Panc1 (cell line): Measurements from ENCODE around the gene ZNF462. TPM values are rescaled to one million over a fixed set of nuclear protein-coding genes. Genes with fewer than 3 reads are reported as not detected.
"Not testable (repeated sequence)": the region's sequence is repeated elsewhere in the genome, so short reads cannot be mapped to it uniquely, and the experiment has no call there.

Experiments
- ATAC-seq: fragments of 200-7000 bp; cut with Tn5 transposase; 2 replicates; pipeline ENCODE4 v1.9.1; 2020; ENCODE audit warnings: mild to moderate bottlenecking, moderate library complexity
- BruUV-seq: library from RNA; stranded (reverse); fragments of 400-500 nt; replicated peaks from 2 replicates; lab custom pipeline; 2021; lab: Mats Ljungman, UMichigan
- CTCF ChIA-PET: fragments of 300-600 bp; sonication (Branson Sonifier 250); formaldehyde crosslinking; loops from one replicate; lab custom pipeline; 2022; ENCODE audit warnings: antibody characterized with exemption; lab: Charles Lee
- POLR2A ChIA-PET: fragments of 300-600 bp; sonication (Branson Sonifier 250); formaldehyde crosslinking; loops from one replicate; lab custom pipeline; 2022; ENCODE audit warnings: antibody characterized with exemption; lab: Charles Lee
- DNase-seq: peaks from one replicate; pipeline ENCODE4 v3.0.0-alpha.2; 2010; ENCODE audit warnings: low read depth, low spot score
- H3K27ac ChIP-seq: 2 replicates; pipeline ENCODE4 v1.5.1; 2011; ENCODE audit warnings: mild to moderate bottlenecking, low read length, inconsistent platforms
- H3K27me3 ChIP-seq: fragments of 200-500 bp; sonication (Bioruptor generic); 2 replicates; pipeline ENCODE4 v1.6.0; 2014; ENCODE audit warnings: low read length, inconsistent platforms; ENCODE audit not compliant: control insufficient read depth, insufficient read depth
- H3K36me3 ChIP-seq: fragments of 200-500 bp; sonication (Bioruptor generic); 2 replicates; pipeline ENCODE4 v1.5.1; 2014; ENCODE audit warnings: inconsistent platforms, mild to moderate bottlenecking, low read length, moderate library complexity; ENCODE audit not compliant: control insufficient read depth, insufficient read depth
- H3K4me1 ChIP-seq: 2 replicates; pipeline ENCODE4 v1.5.1; 2011; ENCODE audit warnings: inconsistent platforms, mild to moderate bottlenecking, low read length, moderate library complexity; ENCODE audit not compliant: control insufficient read depth, insufficient read depth
- H3K4me3 ChIP-seq, 2 experiments: 2 replicates each; pipeline ENCODE4 v1.5.1; 2011 to 2012; ENCODE audit warnings: low read depth in 2 of 2, low read length in 2 of 2, mild to moderate bottlenecking in 2 of 2, inconsistent platforms in 1 of 2, moderate library complexity in 1 of 2
- H3K9me3 ChIP-seq: fragments of 200-500 bp; sonication (Bioruptor generic); 2 replicates; pipeline ENCODE4 v1.5.1; 2014; ENCODE audit warnings: low read depth, mild to moderate bottlenecking, inconsistent platforms, low read length, moderate library complexity; ENCODE audit not compliant: control insufficient read depth, insufficient read depth
- POLR2AphosphoS5 ChIP-seq: IDR thresholded peaks from 2 replicates; pipeline ENCODE4 v1.6.1; 2012; ENCODE audit warnings: mild to moderate bottlenecking, low read depth, low read length, moderate library complexity
- REST ChIP-seq, 2 experiments: IDR thresholded peaks; 2 replicates each; pipeline ENCODE4 v1.6.1; 2011 to 2012; ENCODE audit warnings: low read depth in 2 of 2, control low read depth in 1 of 2, low read length in 1 of 2, mild to moderate bottlenecking in 1 of 2, moderate library complexity in 1 of 2; ENCODE audit not compliant: insufficient read depth in 1 of 2
- SIN3A ChIP-seq: IDR thresholded peaks from 2 replicates; pipeline ENCODE4 v1.6.1; 2012; ENCODE audit warnings: low read depth, mild to moderate bottlenecking, low read length, moderate library complexity, borderline replicate concordance; ENCODE audit not compliant: insufficient read depth
- TCF7L2 ChIP-seq: IDR thresholded peaks from 2 replicates; pipeline ENCODE4 v1.6.1; 2011; ENCODE audit warnings: mild to moderate bottlenecking, low read depth, low read length, inconsistent platforms
- in situ Hi-C: cut with HindIII; loops from 2 replicates; pipeline ENCODE4 v1.10.0; 2016; ENCODE audit warnings: low sequenced_read_pairs, low pct_unique_long_range_greater_than_20kb
- intact Hi-C: fragments of 100-400 bp; cut with micrococcal nuclease; formaldehyde crosslinking; loops from one replicate; pipeline ENCODE4 v1.10.0; 2022; ENCODE audit not compliant: unreplicated experiment
- total RNA-seq: library from RNA; stranded (reverse); gene quantifications from one replicate; pipeline ENCODE4 v1.2.1, GENCODE V29; 2021; ENCODE audit not compliant: unreplicated experiment
- TF ChIP-seq, protein P1 (sequence below): fragments of 450-650 bp; IDR thresholded peaks from 2 replicates; pipeline ENCODE4 v1.5.1; 2017; ENCODE audit warnings: mild to moderate bottlenecking

ZNF462 gene
- total RNA-seq, 1 experiment from 2014 or later: 34.8 TPM

GRCh38 chr9:106982636-106983035 is 119.7 kb downstream of the ZNF462 start:
- Histone ChIP-seq H3K9me3 (no peaks in the 10 kb centered on the region), H3K4me1 (no peaks in the 10 kb centered on the region), H3K36me3 (no peaks in the 10 kb centered on the region; the same call in 1 of the 2 replicates), H3K27ac (no peak overlapping the region), H3K4me3 (no peak overlapping the region), H3K27me3 (no peaks in the 10 kb centered on the region)
- ATAC-seq (no peak), DNase-seq (no peak)
- ChIA-PET POLR2A (no interaction called here), CTCF (no interaction called here)
- no TSS peak for BruUV-seq
- in situ Hi-C loops (no loop called here), intact Hi-C loops (no loop called here)
- TF ChIP-seq REST (IDR thresholded peaks at IDR 0.05; ENCODE audit: insufficient read depth in 1 of 2, low read depth in 2 of 2, low read length in 1 of 2) (no peak), TCF7L2 (no peak)

GRCh38 chr9:106983346-106983745 is 120.4 kb downstream of the ZNF462 start:
- Histone ChIP-seq H3K27ac (no peak overlapping the region), H3K36me3 (no peaks in the 10 kb centered on the region; the same call in 1 of the 2 replicates), H3K27me3 (no peaks in the 10 kb centered on the region), H3K9me3 (no peaks in the 10 kb centered on the region), H3K4me1 (no peaks in the 10 kb centered on the region), H3K4me3 (no peak overlapping the region)
- ChIA-PET CTCF (no interaction called here), POLR2A (no interaction called here)
- no TSS peak for BruUV-seq
- intact Hi-C loops: no loop called here
- DNase-seq (no peak), ATAC-seq (no peak)
- in situ Hi-C loops: no loop called here
- no peak for TF ChIP-seq POLR2AphosphoS5
- TF ChIP-seq TCF7L2: no peak
- no peak for TF ChIP-seq SIN3A
- TF ChIP-seq, protein P1, sequence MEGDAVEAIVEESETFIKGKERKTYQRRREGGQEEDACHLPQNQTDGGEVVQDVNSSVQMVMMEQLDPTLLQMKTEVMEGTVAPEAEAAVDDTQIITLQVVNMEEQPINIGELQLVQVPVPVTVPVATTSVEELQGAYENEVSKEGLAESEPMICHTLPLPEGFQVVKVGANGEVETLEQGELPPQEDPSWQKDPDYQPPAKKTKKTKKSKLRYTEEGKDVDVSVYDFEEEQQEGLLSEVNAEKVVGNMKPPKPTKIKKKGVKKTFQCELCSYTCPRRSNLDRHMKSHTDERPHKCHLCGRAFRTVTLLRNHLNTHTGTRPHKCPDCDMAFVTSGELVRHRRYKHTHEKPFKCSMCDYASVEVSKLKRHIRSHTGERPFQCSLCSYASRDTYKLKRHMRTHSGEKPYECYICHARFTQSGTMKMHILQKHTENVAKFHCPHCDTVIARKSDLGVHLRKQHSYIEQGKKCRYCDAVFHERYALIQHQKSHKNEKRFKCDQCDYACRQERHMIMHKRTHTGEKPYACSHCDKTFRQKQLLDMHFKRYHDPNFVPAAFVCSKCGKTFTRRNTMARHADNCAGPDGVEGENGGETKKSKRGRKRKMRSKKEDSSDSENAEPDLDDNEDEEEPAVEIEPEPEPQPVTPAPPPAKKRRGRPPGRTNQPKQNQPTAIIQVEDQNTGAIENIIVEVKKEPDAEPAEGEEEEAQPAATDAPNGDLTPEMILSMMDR: no peak
- TF ChIP-seq REST (IDR thresholded peaks at IDR 0.05; ENCODE audit: insufficient read depth in 1 of 2, low read depth in 2 of 2, low read length in 1 of 2): no peak

GRCh38 chr9:106989904-106990303 is 126.9 kb downstream of the ZNF462 start:
- CTCF ChIA-PET, ATAC-seq, H3K4me1 ChIP-seq, in situ Hi-C loops, DNase-seq, H3K36me3 ChIP-seq, H3K4me3 ChIP-seq, BruUV-seq, H3K27ac ChIP-seq, intact Hi-C loops, POLR2A ChIA-PET, H3K27me3 ChIP-seq, H3K9me3 ChIP-seq: not testable (repeated sequence)
